ENCODE measurements around the gene SFTA2. TPM values are rescaled to one million over a fixed set of nuclear protein-coding genes. Genes with fewer than 3 reads are reported as not detected.

The SFTA2 gene
- total and polyA plus RNA-seq, 9 of the 15 experiments (the other 6 are each of a cell fraction or from before 2014, with no cell fraction given) = not detected

DNA sequence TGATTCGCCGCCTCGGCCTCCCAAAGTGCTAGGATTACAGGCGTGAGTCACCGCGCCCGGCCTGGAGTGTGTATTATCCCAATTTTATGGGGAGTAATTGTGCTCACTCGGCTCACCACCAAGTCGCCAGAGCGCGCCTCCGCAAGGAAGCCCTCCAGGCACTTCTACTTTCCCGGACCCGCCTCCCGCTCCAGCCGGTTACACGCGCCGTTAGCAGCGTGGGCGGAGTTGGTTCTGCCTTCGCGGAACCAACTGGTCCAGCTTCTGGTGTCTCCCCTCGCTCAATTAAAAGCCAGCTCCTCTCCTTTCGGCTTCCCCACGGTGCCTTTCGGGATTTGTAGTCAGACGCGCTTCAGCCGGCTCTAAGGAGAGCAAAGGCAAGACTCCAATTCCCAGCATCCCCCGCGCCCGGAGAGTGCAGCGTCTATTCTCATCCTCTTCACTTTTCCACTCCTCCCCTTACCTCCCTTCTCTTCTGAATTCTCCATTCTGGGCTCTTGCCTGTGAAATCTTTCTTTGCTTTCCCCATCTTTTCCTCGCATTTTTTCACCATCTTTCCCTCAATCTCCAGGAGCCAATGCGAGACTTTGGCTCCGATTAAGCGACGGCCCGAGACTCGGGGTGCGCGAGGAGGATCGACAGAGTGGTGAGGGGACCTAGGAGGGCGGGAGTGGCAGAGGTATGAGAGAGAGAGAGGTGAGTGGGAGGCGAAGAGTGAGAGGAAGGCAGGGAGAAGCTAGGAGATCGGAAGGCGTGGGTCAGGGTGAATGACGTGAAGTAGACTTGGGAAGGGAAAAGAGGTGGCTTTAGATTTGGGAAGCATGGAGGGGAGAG, 24.0 kb downstream of the SFTA2 start, which contains the start of gene GTF2H4 (continued):
- TF ChIP-seq, protein P1, sequence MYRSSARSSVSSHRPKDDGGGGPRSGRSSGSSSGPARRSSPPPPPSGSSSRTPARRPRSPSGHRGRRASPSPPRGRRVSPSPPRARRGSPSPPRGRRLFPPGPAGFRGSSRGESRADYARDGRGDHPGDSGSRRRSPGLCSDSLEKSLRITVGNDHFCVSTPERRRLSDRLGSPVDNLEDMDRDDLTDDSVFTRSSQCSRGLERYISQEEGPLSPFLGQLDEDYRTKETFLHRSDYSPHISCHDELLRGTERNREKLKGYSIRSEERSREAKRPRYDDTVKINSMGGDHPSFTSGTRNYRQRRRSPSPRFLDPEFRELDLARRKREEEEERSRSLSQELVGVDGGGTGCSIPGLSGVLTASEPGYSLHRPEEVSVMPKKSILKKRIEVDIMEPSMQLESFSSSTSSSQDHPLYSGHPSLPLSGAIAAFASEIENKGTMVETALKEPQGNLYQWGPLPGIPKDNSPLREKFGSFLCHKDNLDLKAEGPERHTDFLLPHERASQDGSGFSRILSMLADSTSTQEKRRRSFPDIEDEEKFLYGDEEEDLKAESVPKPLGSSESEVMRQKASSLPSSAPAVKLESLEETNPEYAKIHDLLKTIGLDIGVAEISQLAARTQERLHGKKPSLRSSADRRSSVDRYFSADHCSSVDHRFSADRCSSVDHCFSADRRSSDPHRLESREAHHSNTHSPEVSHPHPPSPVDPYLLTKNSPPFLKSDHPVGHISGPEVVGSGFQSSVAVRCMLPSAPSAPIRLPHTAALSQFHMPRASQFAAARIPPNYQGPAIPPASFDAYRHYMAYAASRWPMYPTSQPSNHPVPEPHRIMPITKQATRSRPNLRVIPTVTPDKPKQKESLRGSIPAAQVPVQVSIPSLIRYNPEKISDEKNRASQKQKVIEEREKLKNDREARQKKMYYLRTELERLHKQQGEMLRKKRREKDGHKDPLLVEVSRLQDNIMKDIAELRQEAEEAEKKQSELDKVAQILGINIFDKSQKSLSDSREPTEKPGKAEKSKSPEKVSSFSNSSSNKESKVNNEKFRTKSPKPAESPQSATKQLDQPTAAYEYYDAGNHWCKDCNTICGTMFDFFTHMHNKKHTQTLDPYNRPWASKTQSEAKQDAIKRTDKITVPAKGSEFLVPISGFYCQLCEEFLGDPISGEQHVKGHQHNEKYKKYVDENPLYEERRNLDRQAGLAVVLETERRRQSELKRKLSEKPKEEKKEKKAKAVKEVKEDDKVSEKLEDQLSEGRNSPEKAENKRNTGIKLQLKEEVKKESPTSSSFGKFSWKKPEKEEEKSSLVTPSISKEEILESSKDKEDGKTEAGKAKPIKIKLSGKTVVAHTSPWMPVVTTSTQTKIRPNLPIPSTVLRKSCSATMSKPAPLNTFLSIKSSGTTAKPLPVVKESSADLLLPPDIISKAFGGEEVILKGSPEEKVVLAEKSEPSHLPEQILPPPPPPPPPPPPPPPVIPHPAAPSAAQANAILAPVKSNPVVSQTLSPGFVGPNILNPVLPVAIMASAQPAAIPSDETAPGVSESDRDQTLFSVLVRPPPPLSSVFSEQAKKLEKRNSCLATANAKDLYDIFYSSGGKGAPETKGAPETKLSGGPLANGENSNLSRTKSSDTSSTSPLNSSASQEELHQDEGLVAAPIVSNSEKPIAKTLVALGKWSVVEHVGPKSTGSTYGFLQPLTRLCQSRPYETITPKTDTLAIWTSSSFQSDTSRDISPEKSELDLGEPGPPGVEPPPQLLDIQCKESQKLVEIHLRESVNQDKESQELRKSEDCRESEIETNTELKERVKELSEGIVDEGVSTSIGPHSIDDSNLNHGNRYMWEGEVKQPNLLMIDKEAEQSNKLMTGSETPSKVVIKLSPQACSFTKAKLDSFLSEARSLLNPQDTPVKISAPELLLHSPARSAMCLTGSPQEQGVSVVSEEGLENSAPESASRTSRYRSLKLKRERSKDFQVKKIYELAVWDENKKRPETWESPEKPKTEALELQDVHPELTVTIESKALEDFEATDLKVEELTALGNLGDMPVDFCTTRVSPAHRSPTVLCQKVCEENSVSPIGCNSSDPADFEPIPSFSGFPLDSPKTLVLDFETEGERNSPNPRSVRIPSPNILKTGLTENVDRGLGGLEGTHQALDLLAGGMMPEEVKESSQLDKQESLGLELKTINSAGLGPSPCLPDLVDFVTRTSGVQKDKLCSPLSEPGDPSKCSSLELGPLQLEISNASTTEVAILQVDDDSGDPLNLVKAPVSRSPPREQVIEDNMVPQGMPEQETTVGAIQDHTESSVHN (IDR thresholded peaks at IDR 0.05; ENCODE audit: borderline replicate concordance in 1 of 2, low read depth in 1 of 2) = peak in 1 of 2 experiments; percentile 34; a peak in 1 of 4 replicates
- no peak for TF ChIP-seq POLR2H (tag; IDR thresholded peaks at IDR 0.05; ENCODE audit: low read depth)
- 0 out of 2 replicates have a peak, but pooled peaks have one; percentile 6 for TF ChIP-seq ZNF316 (IDR thresholded peaks at IDR 0.05)
- TF ChIP-seq, protein P2, sequence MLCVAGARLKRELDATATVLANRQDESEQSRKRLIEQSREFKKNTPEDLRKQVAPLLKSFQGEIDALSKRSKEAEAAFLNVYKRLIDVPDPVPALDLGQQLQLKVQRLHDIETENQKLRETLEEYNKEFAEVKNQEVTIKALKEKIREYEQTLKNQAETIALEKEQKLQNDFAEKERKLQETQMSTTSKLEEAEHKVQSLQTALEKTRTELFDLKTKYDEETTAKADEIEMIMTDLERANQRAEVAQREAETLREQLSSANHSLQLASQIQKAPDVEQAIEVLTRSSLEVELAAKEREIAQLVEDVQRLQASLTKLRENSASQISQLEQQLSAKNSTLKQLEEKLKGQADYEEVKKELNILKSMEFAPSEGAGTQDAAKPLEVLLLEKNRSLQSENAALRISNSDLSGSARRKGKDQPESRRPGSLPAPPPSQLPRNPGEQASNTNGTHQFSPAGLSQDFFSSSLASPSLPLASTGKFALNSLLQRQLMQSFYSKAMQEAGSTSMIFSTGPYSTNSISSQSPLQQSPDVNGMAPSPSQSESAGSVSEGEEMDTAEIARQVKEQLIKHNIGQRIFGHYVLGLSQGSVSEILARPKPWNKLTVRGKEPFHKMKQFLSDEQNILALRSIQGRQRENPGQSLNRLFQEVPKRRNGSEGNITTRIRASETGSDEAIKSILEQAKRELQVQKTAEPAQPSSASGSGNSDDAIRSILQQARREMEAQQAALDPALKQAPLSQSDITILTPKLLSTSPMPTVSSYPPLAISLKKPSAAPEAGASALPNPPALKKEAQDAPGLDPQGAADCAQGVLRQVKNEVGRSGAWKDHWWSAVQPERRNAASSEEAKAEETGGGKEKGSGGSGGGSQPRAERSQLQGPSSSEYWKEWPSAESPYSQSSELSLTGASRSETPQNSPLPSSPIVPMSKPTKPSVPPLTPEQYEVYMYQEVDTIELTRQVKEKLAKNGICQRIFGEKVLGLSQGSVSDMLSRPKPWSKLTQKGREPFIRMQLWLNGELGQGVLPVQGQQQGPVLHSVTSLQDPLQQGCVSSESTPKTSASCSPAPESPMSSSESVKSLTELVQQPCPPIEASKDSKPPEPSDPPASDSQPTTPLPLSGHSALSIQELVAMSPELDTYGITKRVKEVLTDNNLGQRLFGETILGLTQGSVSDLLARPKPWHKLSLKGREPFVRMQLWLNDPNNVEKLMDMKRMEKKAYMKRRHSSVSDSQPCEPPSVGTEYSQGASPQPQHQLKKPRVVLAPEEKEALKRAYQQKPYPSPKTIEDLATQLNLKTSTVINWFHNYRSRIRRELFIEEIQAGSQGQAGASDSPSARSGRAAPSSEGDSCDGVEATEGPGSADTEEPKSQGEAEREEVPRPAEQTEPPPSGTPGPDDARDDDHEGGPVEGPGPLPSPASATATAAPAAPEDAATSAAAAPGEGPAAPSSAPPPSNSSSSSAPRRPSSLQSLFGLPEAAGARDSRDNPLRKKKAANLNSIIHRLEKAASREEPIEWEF (CRISPR knock-in tag; IDR thresholded peaks at IDR 0.05) = no peak
- TF ChIP-seq HNRNPK (IDR thresholded peaks at IDR 0.05; ENCODE audit: low read depth, low read length, poor library complexity, severe bottlenecking) = no peak
- TF ChIP-seq, protein P3, sequence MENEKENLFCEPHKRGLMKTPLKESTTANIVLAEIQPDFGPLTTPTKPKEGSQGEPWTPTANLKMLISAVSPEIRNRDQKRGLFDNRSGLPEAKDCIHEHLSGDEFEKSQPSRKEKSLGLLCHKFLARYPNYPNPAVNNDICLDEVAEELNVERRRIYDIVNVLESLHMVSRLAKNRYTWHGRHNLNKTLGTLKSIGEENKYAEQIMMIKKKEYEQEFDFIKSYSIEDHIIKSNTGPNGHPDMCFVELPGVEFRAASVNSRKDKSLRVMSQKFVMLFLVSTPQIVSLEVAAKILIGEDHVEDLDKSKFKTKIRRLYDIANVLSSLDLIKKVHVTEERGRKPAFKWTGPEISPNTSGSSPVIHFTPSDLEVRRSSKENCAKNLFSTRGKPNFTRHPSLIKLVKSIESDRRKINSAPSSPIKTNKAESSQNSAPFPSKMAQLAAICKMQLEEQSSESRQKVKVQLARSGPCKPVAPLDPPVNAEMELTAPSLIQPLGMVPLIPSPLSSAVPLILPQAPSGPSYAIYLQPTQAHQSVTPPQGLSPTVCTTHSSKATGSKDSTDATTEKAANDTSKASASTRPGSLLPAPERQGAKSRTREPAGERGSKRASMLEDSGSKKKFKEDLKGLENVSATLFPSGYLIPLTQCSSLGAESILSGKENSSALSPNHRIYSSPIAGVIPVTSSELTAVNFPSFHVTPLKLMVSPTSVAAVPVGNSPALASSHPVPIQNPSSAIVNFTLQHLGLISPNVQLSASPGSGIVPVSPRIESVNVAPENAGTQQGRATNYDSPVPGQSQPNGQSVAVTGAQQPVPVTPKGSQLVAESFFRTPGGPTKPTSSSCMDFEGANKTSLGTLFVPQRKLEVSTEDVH (IDR thresholded peaks at IDR 0.05; ENCODE audit: low read depth, partially characterized antibody) = peak; percentile 87
- peak; percentile 74; the same call in 1 of the 2 replicates for TF ChIP-seq CBFB (CRISPR knock-in tag; IDR thresholded peaks at IDR 0.05)
- no peak for TF ChIP-seq ZBTB8A (IDR thresholded peaks at IDR 0.05; ENCODE audit: partially characterized antibody)
- no peak for TF ChIP-seq TGIF2 (CRISPR knock-in tag; IDR thresholded peaks at IDR 0.05)

All from K562 (cell line).